Stimulated activated CD4-positive, alpha-beta T cell treated with anti-CD3 and anti-CD28 coated beads, Interleukin-12 subunit alpha, Interleukin-12 subunit beta, amount 100 ng/mL, for 4 hours (primary cell): ENCODE data around the gene TANC1.

Experiments used
- DNase-seq: peaks from one replicate; pipeline ENCODE4 v3.0.0-alpha.2; 2020

The TANC1 gene

DNA sequence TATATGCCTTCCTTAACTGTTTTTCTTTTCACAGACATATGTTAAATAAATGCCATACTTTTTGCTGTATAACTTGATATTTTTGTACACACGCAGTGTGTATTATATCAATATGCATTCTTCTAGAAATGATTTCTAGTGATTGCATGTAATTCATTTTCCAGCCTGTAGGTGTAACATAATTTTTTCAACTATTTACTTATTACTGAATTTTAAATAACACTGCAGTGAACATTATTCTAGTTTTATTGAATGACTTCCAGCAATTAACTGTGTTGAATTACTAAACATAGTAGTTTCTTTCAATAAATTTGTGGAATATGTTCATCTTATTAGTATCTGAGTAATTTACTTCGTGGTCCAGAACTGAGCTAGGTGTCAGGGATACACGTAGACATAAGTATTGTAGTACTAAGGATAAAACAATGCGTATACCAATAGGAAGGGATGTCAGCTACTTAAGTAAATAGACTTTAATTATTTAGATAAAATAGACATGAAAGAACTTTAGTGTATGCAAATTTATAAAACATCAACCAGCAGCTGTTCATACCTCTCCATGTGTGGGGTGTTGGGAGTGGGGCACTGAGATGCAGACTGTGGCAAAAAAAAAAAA, 28.0 kb downstream of the TANC1 start:
- DNase-seq: no peak

DNA sequence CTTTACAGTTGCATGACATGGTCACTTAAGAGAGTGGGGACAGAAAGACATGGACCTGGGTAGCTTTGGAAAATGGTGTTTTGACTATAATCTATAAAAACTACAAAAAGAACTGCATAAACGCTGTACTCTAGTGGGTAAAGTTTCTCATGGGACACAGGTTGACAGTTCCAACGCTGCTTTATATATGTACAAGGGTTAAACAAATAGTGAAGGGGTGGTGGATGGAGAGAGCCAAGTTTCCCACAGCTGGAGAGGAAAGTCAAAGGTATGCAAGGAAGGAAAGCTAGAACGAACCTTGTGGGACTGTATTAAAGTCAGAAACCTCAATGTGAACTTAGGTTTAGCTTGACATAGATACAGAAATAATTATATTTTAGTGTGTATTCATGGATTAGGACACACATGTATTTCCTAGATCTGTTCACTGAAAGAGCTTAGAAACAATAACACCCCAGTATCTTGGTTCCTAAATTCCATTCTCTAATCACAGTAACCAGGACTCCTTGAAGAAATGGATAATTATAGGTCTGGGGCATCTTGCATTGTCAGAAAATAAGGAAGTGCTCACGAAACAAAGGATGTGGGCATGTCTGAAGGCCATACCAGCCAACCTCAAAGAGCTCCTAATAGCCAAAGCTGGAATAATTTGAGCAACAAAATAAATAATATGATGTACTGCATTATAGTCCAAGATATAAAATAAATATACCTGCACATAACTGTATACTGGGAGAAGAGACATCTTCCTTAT, 28.8 kb downstream of the TANC1 start:
- no peak for DNase-seq

DNA sequence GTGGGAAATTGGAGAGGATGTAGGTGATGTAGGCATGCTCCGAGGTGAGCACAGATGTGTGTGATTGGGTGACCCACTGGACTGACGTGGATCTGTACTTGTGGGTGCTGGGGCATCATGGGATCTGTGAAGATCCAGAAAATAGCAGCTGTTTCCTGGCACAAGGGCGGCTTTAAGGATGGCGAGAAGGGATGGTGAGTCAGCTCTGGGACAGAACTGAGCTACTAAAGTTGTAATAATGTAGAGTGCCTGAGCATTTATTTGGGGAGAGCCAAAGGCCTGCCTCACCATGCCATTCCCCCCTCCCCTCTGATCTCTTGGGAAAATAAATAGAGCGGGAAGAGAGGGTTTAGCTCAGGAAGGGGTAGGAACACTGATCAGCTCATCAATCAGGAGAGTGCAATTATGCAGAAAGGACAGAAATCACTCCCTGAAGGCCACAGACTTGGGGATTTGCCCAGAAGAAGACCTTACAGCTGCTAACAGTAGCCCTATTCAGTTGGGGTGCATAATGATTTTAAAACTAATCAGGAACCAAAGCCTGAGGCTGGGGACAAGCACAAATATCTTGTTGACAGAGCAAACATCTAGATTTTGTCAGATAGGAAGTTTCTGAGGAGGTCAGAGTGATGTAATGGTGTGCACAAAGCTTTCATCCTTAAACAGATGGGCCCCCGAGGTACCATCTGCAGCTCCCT, 30.3 kb downstream of the TANC1 start:
- DNase-seq: no peak

DNA sequence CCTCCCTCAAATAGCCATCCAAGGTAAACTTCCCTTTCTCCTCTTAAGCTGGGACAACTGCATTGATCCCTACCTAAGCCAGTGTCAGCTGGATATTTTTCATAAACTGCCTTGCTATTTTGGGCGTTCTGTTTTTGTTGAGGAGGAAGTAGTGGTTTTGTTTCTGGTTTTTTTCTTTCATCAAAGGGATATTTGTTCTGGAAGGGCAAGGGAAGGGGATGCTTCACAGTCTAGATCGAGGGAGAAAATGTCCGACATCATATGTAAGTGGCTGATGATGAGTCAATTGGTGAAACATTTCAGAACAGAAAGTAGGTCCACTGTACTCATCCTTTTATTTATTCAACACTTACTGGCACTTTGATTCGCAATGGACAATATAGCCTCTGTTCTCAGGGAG, 31.0 kb downstream of the TANC1 start:
- no peak for DNase-seq

DNA sequence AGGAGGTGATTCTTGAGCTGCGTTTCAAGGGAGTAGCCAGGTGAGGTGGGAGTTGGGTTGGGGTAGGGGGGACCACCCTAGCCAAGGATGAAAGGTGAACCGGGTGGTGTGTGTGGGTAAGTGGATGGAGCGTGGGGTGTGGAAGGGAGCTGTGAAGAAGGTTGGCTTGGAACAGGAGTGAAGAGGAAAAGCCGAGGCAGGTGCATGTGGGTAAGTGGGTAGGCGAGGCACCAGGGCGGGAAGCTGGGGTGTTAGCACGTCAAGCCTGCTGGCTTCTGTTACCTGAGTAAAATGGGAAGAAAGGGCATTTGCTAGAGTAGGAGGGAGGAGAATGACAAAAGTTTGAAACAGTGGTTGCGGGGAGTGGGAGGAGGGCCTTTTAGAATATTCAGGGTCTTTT, 31.6 kb downstream of the TANC1 start:
- no peak for DNase-seq

DNA sequence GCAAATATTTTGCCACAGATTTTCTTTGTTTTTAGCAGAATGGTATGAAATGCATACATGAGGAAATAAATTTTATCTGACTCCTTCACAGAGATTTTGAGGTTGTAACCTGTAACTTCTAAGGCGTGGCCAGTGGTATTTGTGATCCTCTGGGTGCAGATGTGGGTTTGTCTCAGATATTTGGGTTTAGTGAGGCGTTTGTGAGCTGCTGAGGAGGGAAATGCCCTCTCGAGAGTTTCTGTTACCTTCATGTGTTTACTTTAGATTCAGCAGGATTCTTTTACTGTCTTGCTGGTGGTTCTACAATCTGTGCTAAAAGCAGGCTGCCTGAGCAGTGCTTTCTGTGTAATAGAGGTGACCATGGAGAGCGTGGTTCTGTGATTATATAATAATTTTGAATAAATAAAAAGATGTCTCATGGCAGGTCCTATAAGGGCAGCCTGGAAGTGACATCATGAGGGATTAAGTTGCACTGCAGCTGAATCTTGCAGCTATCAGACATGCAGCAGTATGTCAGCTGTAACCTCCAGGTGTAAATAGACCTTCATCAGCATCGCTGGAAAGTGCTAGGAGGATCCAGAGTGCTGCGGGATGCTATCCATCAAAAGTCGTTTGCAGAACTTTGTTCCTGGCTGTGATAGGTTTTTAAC, 34.1 kb downstream of the TANC1 start:
- no peak for DNase-seq

DNA sequence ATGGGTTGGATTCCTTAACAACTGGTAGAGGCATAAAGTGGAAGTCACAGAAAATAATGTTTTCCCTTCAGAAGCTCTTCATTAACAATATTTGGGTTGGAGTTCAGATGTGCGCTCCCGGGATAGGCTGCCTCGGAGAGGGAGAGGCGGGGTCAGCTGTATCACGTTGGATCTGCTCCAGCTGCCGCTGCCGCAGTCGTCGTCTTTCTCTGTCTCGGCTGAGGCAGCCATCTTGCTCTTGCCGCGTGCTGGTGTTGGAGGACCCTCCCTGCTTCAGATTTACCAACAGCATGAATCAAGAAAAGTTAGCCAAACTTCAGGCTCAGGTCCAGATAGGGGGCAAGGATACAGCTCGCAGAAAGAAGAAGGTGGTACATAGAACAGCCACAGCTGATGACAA, 35.1 kb downstream of the TANC1 start:
- no peak for DNase-seq

DNA sequence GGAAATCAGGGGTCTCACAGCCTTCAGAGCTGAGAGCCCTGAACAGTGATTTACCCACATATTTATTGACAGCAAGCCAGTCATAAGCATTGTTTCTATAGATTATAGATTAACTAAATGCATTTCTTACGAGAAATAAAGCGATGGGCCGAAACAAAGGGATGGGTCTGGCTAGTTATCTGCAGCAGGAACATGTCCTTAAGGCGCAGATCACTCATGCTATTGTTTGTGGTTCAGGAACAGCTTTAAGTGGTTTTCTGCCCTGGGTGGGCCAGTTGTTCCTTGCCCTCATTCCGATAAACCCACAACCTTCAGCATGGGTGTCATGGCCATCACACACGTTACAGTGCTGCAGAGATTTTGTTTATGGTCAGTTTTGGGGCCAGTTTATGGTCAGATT, 36.4 kb downstream of the TANC1 start:
- DNase-seq: no peak

DNA sequence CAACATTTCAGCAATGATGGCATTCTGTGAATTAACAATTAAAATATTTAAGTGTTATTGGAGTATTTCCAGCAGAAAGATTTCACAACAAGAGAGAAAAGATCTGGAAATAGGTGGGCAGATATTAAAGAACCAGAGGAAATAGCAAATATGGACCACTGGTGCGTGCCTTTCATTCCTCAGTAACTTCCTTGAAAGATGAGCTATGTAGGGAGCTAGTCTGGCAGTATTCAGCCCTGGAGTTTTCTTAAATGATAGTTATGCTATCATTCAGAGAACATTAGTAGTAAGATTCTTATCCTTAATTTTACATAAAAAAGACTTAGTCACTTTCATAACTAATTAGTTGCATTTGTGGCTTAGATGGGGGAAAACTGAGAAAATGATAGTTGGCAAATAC, 41.5 kb downstream of the TANC1 start:
- DNase-seq: no peak

DNA sequence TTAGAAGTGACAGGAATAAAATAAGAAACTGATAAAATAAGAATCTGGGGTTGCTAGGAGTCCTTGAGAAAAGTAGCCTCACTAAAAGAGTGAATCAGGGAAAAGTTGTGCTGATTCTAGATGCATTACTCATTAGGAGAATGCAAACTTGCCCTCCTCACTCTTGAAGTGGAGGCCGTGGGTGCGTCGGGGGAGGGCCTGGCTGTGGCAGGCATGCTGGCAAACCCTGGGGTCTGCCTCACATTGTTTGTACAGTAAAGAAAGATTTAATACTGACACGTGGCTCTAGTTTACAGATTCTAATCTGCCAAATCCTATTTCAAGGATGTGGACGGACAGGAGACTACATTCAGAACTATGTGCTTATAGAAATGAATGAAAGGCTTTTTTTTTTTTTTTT, 41.9 kb downstream of the TANC1 start:
- DNase-seq: no peak

DNA sequence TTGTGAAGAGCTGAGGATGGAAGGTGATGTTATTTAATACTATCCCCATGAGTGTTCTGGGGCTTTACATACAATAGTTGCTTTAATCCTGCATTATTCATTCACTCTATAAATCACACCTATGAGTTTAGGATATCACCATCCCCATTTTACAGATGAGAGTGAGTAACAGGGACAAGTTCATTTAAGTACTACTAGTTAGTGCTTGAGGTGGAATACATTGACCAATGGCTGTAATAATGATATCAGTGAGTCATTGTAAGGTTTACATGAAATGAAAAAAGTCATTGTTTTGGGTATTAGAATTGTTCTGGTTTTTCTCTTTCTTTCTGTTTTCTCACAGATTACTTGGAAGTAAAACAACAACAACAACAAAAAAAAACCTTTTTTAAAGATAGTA, 42.5 kb downstream of the TANC1 start:
- no peak for DNase-seq

DNA sequence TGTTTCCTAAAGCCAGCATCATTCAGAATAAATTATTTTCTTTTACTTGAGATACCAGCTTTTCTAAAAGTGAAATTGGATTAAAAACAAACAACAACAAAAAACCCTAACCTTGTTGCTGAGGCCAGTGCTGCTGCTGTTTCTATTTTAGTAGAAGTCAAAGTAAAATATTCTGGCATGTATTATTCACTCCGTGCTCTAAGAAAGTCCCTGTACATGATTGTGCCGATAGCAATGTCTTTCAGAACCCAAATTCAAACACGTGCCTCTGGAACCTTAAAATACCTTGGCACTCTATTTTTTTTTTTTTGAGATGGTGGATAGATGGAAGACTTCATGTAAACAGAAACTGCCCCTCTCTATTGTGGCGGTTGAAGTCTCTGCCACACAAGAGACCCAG, 43.7 kb downstream of the TANC1 start:
- no peak for DNase-seq

DNA sequence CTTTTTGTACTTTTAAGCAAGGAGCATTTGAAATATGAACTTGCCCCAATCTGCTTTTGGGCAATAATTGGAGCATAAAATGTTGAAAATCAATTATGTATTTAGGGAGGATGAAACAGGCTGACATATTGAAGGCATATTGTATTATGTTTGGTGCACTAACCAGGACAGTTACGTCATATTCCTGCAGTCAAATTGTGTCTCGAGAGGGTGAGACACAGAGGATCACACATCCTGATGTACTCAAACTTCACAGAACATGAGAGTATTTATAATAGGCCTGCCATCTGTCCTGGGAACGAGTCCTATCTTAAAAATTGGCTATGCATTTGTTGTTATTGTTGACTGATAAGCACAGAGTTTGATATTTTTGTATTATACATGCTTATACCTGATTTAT, 44.7 kb downstream of the TANC1 start:
- DNase-seq: no peak

DNA sequence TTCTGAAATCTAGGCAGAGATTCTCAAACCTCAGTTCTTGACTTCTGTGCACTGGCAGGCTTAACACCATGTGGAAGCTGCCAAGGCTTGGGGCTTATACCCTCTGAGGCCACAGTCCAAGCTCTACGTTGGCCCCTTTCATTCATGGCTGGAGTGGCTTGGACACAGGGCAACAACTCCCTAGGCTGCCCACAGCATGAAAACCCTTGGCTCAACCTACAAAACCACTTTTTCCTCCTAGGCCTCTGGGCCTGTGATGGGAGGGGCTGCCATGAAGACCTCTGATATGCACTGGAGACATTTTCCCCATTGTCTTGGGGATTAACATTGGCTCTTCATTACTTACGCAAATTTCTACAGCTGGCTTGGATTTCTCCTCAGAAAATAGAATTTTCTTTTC, 46.7 kb downstream of the TANC1 start:
- DNase-seq: no peak

DNA sequence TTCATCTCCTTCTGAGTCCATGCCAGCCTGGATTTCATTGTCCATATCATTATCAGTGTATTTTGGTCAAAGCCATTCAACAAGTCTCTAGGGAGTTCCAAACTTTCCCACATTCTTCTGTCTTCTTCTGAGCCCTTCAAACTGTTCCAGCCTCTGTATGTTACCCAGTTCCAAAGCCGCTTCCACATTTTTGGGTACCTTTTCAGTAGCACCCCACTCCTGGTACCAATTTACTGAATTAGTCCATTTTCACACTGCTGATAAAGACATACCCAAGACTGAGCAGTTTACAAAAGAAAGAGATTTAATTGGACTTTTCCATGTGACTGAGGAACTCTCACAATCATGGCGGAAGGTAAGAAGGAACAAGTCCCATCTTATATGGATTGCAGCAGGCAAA, 47.4 kb downstream of the TANC1 start:
- no peak for DNase-seq

DNA sequence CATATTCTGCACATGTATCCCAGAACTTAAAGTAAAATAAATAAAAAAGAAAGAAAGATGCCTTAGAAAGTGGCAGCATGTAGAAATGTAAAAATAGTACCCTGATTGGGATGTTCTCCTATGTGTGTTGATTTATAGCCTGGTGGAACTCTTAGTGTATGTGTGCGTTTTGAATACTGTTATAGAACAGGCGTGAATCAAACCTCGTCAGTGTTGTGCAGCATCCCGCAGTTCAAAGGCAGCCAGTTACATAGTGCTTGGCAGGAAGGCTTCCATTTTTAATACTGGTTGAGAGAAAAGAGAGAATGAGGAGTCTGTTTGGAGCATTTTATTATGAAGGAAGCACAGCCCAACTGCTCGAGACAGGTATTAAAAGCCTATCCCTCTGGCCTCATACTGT, 49.4 kb downstream of the TANC1 start:
- DNase-seq: no peak

DNA sequence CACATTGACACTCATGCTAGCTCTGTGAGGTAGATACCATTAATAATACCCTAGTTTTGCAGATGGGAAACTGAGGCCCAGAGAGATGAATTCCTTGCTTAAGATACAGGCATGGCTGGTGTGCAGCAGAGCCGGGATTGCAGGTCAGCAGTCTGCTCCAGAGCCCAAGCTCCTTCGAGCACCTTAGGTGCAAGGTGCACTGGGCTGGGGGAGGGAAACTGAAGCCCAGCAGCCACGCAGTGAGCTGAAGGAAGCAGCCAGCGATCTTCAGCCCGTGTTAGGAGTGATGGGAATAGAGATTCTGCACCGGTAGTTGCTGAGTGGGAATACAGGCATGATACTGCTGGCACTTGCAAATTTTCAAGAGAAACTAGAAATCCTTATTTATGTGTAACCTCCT, 50.6 kb downstream of the TANC1 start:
- DNase-seq: no peak

DNA sequence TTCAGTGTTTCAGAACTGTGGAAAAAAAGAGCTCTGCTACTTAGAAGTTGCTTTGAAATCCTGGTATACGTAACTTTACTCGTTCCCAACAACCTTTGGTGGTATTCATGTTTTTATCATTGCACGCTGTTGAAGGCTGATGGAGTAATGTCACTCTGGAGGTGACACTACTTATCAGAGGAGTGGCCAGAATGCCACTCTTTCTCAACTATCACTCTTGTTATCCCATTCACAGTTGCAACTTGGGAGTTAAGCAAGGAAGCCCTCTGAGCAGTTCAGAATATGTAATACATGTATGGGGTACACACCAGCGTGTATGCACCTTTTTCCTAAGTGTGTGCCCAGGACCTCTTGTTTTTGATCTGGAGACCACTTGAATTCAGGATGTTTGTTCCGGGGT, 53.6 kb downstream of the TANC1 start:
- DNase-seq: no peak

DNA sequence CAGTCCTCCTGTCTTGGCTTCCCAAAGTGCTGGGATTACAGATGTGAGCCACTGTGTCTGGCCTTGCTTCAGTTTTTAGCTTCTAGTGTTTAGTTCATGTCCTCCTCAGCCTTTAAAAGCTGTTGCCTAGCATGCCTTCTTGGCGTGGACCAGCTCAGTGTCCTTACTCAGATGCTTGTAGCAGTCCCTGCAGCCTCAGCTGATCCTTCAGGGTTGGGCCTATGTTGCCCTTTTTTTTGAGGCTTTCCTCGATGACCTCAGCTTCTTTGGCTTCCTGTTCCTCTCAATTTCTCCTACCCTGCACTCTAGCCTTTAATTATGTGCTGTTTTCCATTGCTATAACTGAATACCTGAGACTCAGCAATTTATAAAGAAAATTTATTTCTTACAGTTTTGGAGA, 57.7 kb downstream of the TANC1 start:
- DNase-seq: no peak

DNA sequence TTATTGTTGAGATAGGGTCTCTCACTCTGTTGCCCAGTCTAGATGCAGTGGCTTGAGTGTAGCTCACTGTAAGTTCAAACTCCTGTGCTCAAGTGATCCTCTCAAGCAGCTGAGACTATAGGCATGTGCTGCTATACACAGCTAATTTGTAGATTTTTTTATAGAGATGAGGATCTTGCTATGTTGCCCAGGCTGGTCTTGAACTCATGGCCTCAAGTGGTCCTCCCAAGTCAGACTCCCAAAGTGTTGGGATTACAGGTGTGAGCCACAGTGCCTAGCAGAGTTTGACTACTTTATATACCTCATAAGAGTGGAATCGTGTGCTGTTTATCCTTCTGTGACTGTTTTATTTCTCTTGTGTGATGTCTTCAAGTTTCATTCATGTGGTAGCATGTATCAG, 60.3 kb downstream of the TANC1 start:
- DNase-seq: no peak

DNA sequence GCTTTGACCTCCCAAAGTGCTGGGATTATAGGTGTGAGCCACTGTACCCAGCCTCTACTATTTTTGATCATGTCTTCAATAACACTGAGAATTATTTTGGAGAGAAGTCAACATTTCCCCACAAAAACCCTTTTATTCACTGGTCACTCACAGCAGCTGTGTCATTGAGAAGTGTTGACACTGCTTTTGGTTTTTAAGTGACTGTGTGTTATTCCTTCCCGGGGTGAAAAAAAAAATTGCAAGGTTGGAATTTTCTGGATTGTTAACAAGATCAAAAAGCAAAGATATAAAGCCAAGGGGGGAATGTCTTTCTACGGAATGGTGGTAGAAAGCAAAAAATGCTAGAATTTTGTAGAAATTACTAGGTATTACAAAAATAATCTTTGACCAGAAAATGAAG, 61.5 kb downstream of the TANC1 start:
- no peak for DNase-seq

DNA sequence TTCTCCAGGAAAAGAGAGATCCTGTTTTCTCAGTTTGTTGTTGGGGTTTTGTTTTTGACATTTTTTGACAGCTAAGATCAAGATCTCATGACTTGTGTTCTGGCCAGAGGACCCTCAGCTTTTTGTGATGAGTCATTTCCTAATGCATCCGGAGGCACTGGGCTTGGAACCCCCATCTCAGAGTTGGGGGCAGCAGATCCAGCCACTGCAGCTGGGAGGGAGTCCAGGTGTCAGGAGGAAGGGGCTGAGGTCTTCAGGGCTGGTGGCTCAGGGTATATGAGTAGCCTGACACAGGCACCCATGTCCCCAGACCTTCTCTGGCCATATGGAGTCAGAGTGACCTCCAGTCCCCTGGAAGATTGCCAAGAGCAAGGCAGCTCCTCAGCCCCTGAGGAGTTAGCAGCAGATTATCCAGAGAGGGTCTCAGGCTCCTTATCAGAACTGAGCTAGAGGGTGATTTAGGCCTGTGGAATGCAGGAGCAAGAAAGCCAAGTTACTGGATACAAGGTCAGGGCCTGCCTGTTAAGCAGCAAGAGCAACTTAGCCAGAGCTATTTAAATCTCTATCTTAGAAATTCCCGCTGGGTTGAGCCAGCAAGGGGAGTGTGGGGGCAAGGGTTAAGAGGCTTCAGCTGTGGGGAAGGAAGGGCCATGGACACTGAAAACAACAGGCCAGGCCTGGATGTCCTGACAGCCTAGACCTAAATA, 62.4 kb downstream of the TANC1 start:
- no peak for DNase-seq

DNA sequence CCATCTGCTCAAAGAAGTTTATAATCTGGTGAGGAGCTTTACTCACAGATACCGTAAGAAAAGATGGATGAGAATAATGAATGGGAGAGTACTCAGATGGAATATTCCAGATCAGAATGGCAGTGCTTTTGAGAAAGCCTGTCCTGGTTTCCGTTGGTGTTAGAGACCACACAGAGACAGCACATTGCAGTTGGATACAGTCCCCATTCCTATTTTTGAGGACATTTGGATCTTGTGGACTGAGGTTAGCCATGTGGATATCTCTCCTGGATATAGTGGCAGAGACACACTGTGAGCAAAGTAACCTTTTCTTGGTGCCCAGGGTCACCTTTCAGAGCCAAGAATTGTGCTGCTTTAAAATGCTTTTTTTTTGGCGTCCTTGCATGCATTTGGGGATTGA, 63.7 kb downstream of the TANC1 start:
- no peak for DNase-seq
